Stomach (tissue), 19 donors: ENCODE measurements around the gene ECHDC3. TPM values are rescaled to one million over a fixed set of nuclear protein-coding genes. Genes with fewer than 3 reads are reported as not detected.
A peak's percentile ranks its signal among the peaks of the same experiment; 100 is the strongest.

Experiments used
- DNase-seq, 2 donors: peaks; one replicate each; pipeline versions ENCODE4 v3.0.0 to v3.0.0-alpha.2; 2013 to 2019
- H3K27ac ChIP-seq, 5 donors: fragments of 200-600 bp in 4 of 5; sonication (generic) in 4 of 5; one replicate each; pipeline ENCODE4 v1.5.1; 2013 to 2019; ENCODE audit warnings: mild to moderate bottlenecking in 1 of 5, moderate library complexity in 1 of 5
- H3K27me3 ChIP-seq, 3 donors: fragments of 200-600 bp; sonication (generic); one replicate each; pipeline ENCODE4 v1.5.1; 2017 to 2019; ENCODE audit warnings: mixed run types in 1 of 3
- H3K36me3 ChIP-seq, 4 donors: fragments of 200-600 bp; sonication (generic); 1 replicate in 3 of 4; 2 replicates in 1 of 4; pipeline ENCODE4 v1.5.1; 2016 to 2019
- H3K4me1 ChIP-seq, 4 donors: fragments of 200-600 bp; sonication (generic); one replicate each; pipeline ENCODE4 v1.5.1; 2016 to 2019
- H3K4me3 ChIP-seq, 4 donors: fragments of 200-600 bp; sonication (generic) in 3 of 4; one replicate each; pipeline ENCODE4 v1.5.1; 2016 to 2019; ENCODE audit warnings: mild to moderate bottlenecking in 1 of 4
- H3K9me3 ChIP-seq, 4 donors: fragments of 200-600 bp; sonication (generic); one replicate each; pipeline ENCODE4 v1.5.1; 2016 to 2019
- CTCF ChIP-seq, 7 experiments: fragments of 450-650 bp in 4 of 7; fragments of 200-600 bp in 3 of 7; sonication (generic) in 3 of 7; IDR thresholded peaks; one replicate each; pipeline ENCODE4 v1.5.1; 2016 to 2019; ENCODE audit warnings: antibody characterized with exemption in 7 of 7, control low read depth in 2 of 7, mild to moderate bottlenecking in 1 of 7
- EP300 ChIP-seq: sonication (generic); formaldehyde crosslinking; IDR thresholded peaks from one replicate; pipeline ENCODE4 v1.6.1; 2017; ENCODE audit warnings: antibody characterized with exemption
- POLR2A ChIP-seq, 4 donors: fragments of 450-650 bp; IDR thresholded peaks; one replicate each; pipeline ENCODE4 v1.6.1; 2016; ENCODE audit warnings: antibody characterized with exemption in 4 of 4, control low read depth in 2 of 4, mild to moderate bottlenecking in 1 of 4, moderate library complexity in 1 of 4
- POLR2AphosphoS5 ChIP-seq, 3 donors: sonication (generic); formaldehyde crosslinking; IDR thresholded peaks; one replicate each; pipeline ENCODE4 v1.6.1; 2016; ENCODE audit warnings: antibody characterized with exemption in 3 of 3
- WGBS, 5 donors: extraction: QIAGEN DNeasy Blood & Tissue Kit in 3 of 5; methylation state at CpG; one replicate each; pipeline versions ENCODE4 v1.1.5 to v1.1.7; 2013 to 2018; 5-methylcytosine and 5-hydroxymethylcytosine counted together
- intact Hi-C: fragments of 100-400 bp; cut with DNase I; formaldehyde crosslinking; loops from one replicate; pipeline ENCODE4 v1.15.1; 2023; ENCODE audit warnings: low total_unique reads
- long read RNA-seq, 10 donors: transcript quantifications; one replicate each; lab custom pipeline, GENCODE V29; 2026
- polyA plus RNA-seq, 3 donors: library from polyadenylated mRNA; stranded (reverse); fragments of 200-250 nt; gene quantifications; one replicate each; pipeline ENCODE4 v1.2.3, GENCODE V29; 2013
- total RNA-seq, 5 donors: library from RNA; depleted of rRNA; stranded (reverse); fragments of >200 nt; gene quantifications; one replicate each; pipeline versions ENCODE4 v1.1.0 to v1.2.3, GENCODE V29; 2014 to 2016
- donor health status: healthy with polysubstance abuse.
- donor health status: Bipolar disorder and iron deficiency.
- donor health status: healthy.

The ECHDC3 gene
- 10 to 100 TPM in 4 of 5 donors, under 1 TPM in 1; 0.58 to 70.6 (median 15.6) TPM for total RNA-seq
- polyA plus RNA-seq = 10 to 100 TPM; 29.5 to 34.8 (median 31.9) TPM
- long read RNA-seq, donor 1, partial matches to known transcripts = 0 of 2 reads
- long read RNA-seq, donor 1, other reads (novel, unspliced or antisense) = 0 of 2 reads
- long read RNA-seq, donor 2, partial matches to known transcripts = 0 of 1 reads
- long read RNA-seq, donor 2, other reads (novel, unspliced or antisense) = 0 of 1 reads
- long read RNA-seq, donor 3, transcript ECHDC3-201 (5 exons, 1,649 nt) = major isoform, 6 of 6 reads
- long read RNA-seq, donor 3, partial matches to known transcripts = 0 of 6 reads
- long read RNA-seq, donor 3, other reads (novel, unspliced or antisense) = 0 of 6 reads
- long read RNA-seq, donor 4 = 0 reads
- long read RNA-seq, donor 5, transcript ECHDC3-201 (5 exons, 1,649 nt) = major isoform, 8 of 8 reads
- long read RNA-seq, donor 5, partial matches to known transcripts = 0 of 8 reads
- long read RNA-seq, donor 5, other reads (novel, unspliced or antisense) = 0 of 8 reads
- long read RNA-seq, donor 6, transcript ECHDC3-201 (5 exons, 1,649 nt) = major isoform, 22 of 23 reads
- long read RNA-seq, donor 6, partial matches to known transcripts = 0 of 23 reads
- long read RNA-seq, donor 6, other reads (novel, unspliced or antisense) = 0 of 23 reads
- long read RNA-seq, donor 7, partial matches to known transcripts = 0 of 4 reads
- long read RNA-seq, donor 7, other reads (novel, unspliced or antisense) = 0 of 4 reads
- long read RNA-seq, donor 8, transcript ECHDC3-201 (5 exons, 1,649 nt) = major isoform, 9 of 9 reads
- long read RNA-seq, donor 8, partial matches to known transcripts = 0 of 9 reads
- long read RNA-seq, donor 8, other reads (novel, unspliced or antisense) = 0 of 9 reads
- long read RNA-seq, donor 9, transcript ECHDC3-201 (5 exons, 1,649 nt) = major isoform, 10 of 15 reads
- long read RNA-seq, donor 9, partial matches to known transcripts = 5 of 15 reads
- long read RNA-seq, donor 9, other reads (novel, unspliced or antisense) = 0 of 15 reads
- long read RNA-seq, donor 10, partial matches to known transcripts = 0 of 1 reads
- long read RNA-seq, donor 10, other reads (novel, unspliced or antisense) = 0 of 1 reads

- DNase-seq = peak; percentile 73 to 79
- TF ChIP-seq POLR2AphosphoS5 (IDR thresholded peaks at IDR 0.05) (peak in 2 of 3 donors; percentile 45 to 53), CTCF (IDR thresholded peaks at IDR 0.05) (no peak)
- WGBS, 5 donors = 1 to 4% (median 2%) methylated on average over 27 to 93 of the region's 93 CpGs
Observed at GRCh38 chr10:11742009-11742778, at the start of gene ECHDC3. ECHDC3 (plus strand) TSS chr10:11742382; CDS start chr10:11742577, 195 bp downstream.

DNA sequence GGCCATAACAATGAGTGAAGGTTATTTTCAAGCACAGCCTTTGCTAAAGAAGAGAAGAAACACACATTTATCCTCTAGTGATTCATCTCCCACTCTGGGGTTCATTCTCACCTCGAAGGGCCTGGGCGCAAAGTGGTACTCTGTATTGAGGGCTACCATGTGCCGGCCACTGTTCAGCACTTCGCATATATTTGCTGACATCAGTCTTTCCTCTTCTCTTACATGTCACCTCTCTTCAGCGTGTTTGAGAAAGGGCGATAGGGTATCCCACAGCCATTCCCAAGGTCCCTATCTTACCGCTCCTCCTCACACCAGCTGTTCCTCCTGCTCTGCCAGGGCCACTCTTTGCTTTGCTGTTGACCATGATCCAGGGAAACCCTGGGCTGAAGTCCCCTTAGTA lies 48.8 kb upstream of the ECHDC3 start:
- no peak for TF ChIP-seq CTCF (IDR thresholded peaks at IDR 0.05)
- peaks cover 0 to 11% (median 0%) of the 10 kb centered on the region in 4 donors for H3K4me1 ChIP-seq
- WGBS, 5 donors = 95 to 99% (median 97%) methylated on average over 6 to 7 of the region's 7 CpGs
- no peak overlapping the region for H3K27ac ChIP-seq
- H3K27me3 ChIP-seq = no peaks in the 10 kb centered on the region
- no peaks in the 10 kb centered on the region for H3K9me3 ChIP-seq
- intact Hi-C loops = no loop called here
- DNase-seq = no peak
- no peaks in the 10 kb centered on the region for H3K36me3 ChIP-seq
- no peak overlapping the region for H3K4me3 ChIP-seq

More at GRCh38 chr10:11742009-11742778, at the start of gene ECHDC3:
- H3K27ac ChIP-seq = peak within 1 kb of the TSS; percentile 74 to 91 (median 82)
- intact Hi-C loops = no loop called here
- no peaks in the 10 kb centered on the region for H3K36me3 ChIP-seq
- H3K4me1 ChIP-seq = peaks cover 0 to 37% (median 25%) of the 10 kb centered on the region in 4 donors
- peaks cover 0 to 3% (median 0%) of the 10 kb centered on the region in 3 donors for H3K27me3 ChIP-seq
- no peaks in the 10 kb centered on the region for H3K9me3 ChIP-seq
- H3K4me3 ChIP-seq = peak within 1 kb of the TSS; percentile 52 to 66 (median 58)

DNA sequence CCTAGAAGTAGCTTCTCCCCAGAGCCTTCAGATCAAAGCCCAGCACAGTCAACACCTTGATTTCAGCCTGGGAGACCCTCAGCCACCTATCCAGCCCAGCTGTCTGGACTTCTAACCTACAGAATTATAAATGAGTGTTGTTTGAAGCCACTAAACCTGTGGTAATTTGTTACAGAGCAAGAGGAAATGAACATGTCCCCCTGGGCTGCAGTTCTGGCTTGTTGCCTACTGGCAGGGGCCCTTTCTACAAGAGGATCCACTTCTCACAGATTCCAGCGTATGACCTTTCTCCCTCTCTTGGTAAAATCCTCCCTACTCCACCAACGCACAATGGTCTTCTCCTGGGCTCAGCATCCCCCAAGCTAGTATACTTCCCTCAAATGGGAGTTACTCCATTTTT lies 46.4 kb upstream of the ECHDC3 start:
- no peak overlapping the region for H3K27ac ChIP-seq
- H3K9me3 ChIP-seq = no peaks in the 10 kb centered on the region
- TF ChIP-seq EP300 = no peak
- TF ChIP-seq POLR2AphosphoS5 (IDR thresholded peaks at IDR 0.05) = no peak
- no peak for TF ChIP-seq POLR2A (IDR thresholded peaks at IDR 0.05)
- TF ChIP-seq CTCF (IDR thresholded peaks at IDR 0.05) = no peak
- no peaks in the 10 kb centered on the region for H3K4me1 ChIP-seq
- WGBS, 5 donors = 77 to 100% (median 94%) methylated on average over 2 of the region's 2 CpGs
- H3K27me3 ChIP-seq = no peaks in the 10 kb centered on the region
- H3K36me3 ChIP-seq = no peaks in the 10 kb centered on the region
- H3K4me3 ChIP-seq = no peak overlapping the region
- intact Hi-C loops = no loop called here
- DNase-seq = no peak
